Stimulated activated effector memory CD8-positive, alpha-beta T cell treated with anti-CD3 and anti-CD28 coated beads, Interleukin-12 subunit alpha, Interleukin-12 subunit beta, amount 100 ng/mL, for 72 hours (primary cell): ENCODE data around the gene ADGRF5.

Experiments used
- ATAC-seq: fragments of 150-1000 bp; cut with Tn5 transposase; 2 replicates; pipeline ENCODE4 v1.10.0; 2021
- DNase-seq, 2 donors: peaks; one replicate each; pipeline ENCODE4 v3.0.0; 2021 to 2022; ENCODE audit warnings: low spot score in 2 of 2
- H3K27ac Mint-ChIP-seq: one replicate; pipeline ENCODE4 v1.8.0; 2022; ENCODE audit warnings: mild to moderate bottlenecking, mixed read lengths
- H3K36me3 Mint-ChIP-seq: one replicate; pipeline ENCODE4 v1.8.0; 2022; ENCODE audit warnings: mild to moderate bottlenecking, mixed read lengths
- H3K4me1 Mint-ChIP-seq: one replicate; pipeline ENCODE4 v1.8.0; 2022; ENCODE audit warnings: mixed read lengths
- H3K4me3 Mint-ChIP-seq: one replicate; pipeline ENCODE4 v1.8.0; 2022; ENCODE audit warnings: mild to moderate bottlenecking, mixed read lengths
- H3K9me3 Mint-ChIP-seq: one replicate; pipeline ENCODE4 v1.8.0; 2022; ENCODE audit warnings: mixed read lengths

Gene ADGRF5

DNA sequence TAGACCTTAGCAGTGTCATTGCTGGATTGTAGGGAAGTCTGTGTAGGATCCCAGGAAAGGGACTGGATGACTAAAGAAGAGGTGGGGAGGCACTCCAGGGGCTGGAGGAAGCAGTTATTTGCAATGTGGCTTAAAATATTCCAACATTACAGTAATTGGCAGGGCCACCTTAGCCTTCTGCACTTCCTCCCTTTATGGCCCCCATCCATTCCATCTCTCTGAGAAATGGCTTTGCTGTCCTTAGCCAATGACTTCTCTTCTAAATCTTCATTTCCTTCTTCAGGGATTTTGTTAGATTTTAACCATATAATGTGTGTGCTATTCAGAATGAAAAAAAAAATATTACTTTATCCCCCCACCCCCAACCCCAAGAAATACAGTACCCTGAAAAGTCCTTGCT lies 6.4 kb downstream of the ADGRF5 start:
- Mint-ChIP-seq H3K36me3 (no peaks in the 10 kb centered on the region), H3K27ac (no peak overlapping the region), H3K4me3 (no peak overlapping the region), H3K4me1 (no peaks in the 10 kb centered on the region), H3K9me3 (no peaks in the 10 kb centered on the region)
- ATAC-seq: no peak
- DNase-seq: no peak

DNA sequence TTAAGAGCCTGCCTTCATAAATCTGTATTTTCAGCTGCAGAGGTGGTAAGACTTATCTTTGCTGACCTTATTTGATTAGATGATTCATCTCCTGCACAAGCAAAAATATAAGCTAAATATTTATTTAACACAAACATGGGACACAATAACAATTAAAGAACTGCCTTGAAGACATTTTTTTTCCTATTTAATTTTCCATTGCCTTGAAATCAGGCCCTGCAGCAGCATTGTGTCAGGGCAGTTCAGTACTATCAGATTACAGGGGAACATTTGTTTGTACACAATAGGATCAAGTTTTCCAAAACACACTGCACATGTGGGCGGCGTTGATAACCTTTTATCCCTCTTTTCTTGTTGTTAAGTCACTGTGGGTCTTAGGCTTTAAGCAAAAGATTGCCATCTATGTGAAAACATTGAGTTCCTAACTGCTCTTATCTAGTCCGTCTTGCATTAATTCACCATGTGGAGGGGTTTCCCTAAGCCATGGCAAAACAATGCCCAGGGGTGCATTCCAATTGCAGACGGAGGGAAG lies 7.4 kb downstream of the ADGRF5 start:
- Mint-ChIP-seq H3K27ac (no peak overlapping the region), H3K36me3 (no peaks in the 10 kb centered on the region), H3K9me3 (no peaks in the 10 kb centered on the region), H3K4me3 (no peak overlapping the region), H3K4me1 (no peaks in the 10 kb centered on the region)
- DNase-seq: no peak
- no peak for ATAC-seq

DNA sequence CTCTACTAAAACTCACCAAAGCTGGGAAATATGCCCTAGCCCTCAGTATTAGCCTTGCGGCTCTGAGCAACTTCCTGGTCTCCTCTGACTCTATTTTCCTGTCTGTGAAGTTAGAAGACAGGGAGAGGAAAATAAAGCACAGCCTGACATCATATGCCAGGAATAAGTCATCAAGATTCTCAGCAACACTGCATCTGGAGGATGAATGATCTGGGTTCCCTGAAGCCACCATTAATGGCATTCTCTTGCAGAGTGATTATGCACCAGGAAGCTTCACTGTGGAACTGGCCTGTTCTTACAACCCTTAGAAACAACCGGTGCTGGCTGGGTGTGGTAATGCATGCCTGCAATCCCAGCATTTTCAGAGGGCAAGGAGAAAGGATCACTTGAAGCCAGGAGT lies 12.4 kb downstream of the ADGRF5 start:
- Mint-ChIP-seq H3K9me3 (no peaks in the 10 kb centered on the region), H3K27ac (no peak overlapping the region), H3K4me1 (no peaks in the 10 kb centered on the region), H3K4me3 (no peak overlapping the region), H3K36me3 (no peaks in the 10 kb centered on the region)
- ATAC-seq (no peak), DNase-seq (no peak)

- H3K4me3 Mint-ChIP-seq: no peak overlapping the region
- DNase-seq (no peak), ATAC-seq (no peak)
- H3K27ac Mint-ChIP-seq: no peak overlapping the region
- H3K9me3 Mint-ChIP-seq: no peaks in the 10 kb centered on the region
- no peaks in the 10 kb centered on the region for H3K36me3 Mint-ChIP-seq
- H3K4me1 Mint-ChIP-seq: no peaks in the 10 kb centered on the region
Measured at GRCh38 chr6:46906776-46907175, 15.0 kb downstream of the ADGRF5 start.

DNA sequence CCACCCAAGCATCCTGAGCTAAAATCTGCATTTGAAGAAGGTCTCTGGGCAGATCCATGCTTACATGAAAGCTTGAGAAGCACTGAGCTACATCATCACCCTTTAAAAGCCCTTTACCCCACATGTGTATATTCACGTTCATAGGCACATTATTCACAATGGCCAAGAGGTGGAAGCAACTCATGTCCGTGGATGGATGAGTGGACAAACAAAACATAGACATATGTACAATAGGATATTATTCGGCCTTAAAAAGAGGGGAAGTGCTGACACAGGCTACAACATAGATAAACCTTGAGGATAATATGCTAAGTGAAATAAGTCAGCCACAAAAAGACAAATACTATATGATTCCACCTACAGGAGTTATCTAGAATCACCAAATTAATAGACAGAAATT lies 17.6 kb downstream of the ADGRF5 start:
- Mint-ChIP-seq H3K27ac (no peak overlapping the region), H3K36me3 (no peaks in the 10 kb centered on the region), H3K4me3 (no peak overlapping the region), H3K4me1 (no peaks in the 10 kb centered on the region), H3K9me3 (no peaks in the 10 kb centered on the region)
- DNase-seq: no peak
- ATAC-seq: no peak

DNA sequence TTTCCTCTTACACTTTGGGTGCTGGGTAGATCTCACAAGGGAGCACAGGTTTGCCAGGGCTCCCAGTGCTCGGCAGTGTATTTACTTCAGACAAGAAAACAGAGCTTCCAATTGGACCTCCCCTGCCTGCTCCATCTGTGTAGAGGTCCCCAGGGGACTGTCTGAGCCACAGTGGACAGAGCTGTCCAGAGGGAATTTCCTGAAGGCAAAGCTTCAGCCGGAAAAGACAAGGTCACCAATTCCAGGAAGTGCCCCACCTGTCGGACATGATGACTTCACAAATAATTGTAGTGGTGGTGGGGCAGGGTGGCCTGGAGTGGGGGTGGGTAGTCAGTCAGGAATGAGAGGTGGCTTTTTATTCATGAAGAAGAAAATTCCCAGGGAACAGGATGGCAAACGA lies 18.6 kb downstream of the ADGRF5 start:
- no peak for DNase-seq
- Mint-ChIP-seq H3K27ac (no peak overlapping the region), H3K36me3 (no peaks in the 10 kb centered on the region), H3K4me1 (no peaks in the 10 kb centered on the region), H3K4me3 (no peak overlapping the region), H3K9me3 (no peaks in the 10 kb centered on the region)
- ATAC-seq: no peak

DNA sequence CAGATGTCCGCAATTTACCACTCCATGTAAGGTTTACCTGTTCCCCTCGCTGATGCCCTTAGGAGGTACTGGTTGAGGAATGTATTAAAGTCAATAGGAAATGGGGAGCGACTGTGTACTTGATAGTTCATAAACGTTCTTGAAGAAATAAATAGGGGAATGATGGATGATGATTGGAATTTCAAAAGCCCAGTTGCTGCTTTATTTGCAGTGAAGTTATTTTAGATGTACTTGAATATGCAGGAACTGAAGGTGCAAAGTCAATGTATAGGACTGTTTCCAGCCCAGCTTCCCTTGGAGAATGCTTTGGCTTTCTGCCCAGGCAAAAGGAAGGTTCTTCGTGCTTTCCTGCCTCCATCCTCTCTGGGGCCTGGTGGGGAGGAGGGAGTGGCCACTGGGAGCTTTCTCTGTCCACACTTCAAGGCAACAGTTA lies 19.8 kb downstream of the ADGRF5 start:
- Mint-ChIP-seq H3K4me3 (no peak overlapping the region), H3K27ac (no peak overlapping the region), H3K4me1 (no peaks in the 10 kb centered on the region), H3K9me3 (no peaks in the 10 kb centered on the region), H3K36me3 (no peaks in the 10 kb centered on the region)
- no peak for DNase-seq
- no peak for ATAC-seq

DNA sequence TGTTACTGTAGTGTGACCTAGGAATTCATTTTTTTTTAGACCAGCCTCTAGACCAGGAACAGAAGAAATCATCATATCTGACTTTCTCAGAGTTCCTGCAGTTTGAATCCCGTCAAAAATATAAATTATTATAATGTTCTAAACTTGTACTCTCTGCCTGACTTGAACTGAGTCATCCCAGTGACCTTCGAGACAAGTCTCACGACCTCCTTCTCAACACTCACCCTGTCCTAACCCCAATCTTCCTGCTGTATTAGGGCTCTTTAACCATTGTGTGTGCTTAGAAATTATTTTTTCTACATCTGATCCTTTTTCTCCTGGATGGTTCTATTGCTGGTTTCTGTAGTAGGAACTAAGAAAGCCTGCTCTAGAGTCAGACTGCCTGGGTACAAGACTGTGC lies 21.5 kb downstream of the ADGRF5 start:
- no peaks in the 10 kb centered on the region for H3K9me3 Mint-ChIP-seq
- H3K27ac Mint-ChIP-seq: no peak overlapping the region
- ATAC-seq (no peak), DNase-seq (no peak)
- no peaks in the 10 kb centered on the region for H3K4me1 Mint-ChIP-seq
- H3K4me3 Mint-ChIP-seq: no peak overlapping the region
- H3K36me3 Mint-ChIP-seq: no peaks in the 10 kb centered on the region

GRCh38 chr6:46899659-46900058 lies 22.1 kb downstream of the ADGRF5 start:
- Mint-ChIP-seq H3K4me1 (no peaks in the 10 kb centered on the region), H3K36me3 (no peaks in the 10 kb centered on the region), H3K9me3 (no peaks in the 10 kb centered on the region), H3K4me3 (no peak overlapping the region), H3K27ac (no peak overlapping the region)
- no peak for ATAC-seq
- no peak for DNase-seq

GRCh38 chr6:46898006-46898405 lies 23.7 kb downstream of the ADGRF5 start:
- Mint-ChIP-seq H3K9me3 (no peaks in the 10 kb centered on the region), H3K36me3 (no peaks in the 10 kb centered on the region), H3K4me3 (no peak overlapping the region), H3K27ac (no peak overlapping the region), H3K4me1 (no peaks in the 10 kb centered on the region)
- ATAC-seq: no peak
- DNase-seq: no peak

GRCh38 chr6:46896871-46897270 lies 24.9 kb downstream of the ADGRF5 start:
- Mint-ChIP-seq H3K4me1 (no peaks in the 10 kb centered on the region), H3K27ac (no peak overlapping the region), H3K36me3 (no peaks in the 10 kb centered on the region), H3K4me3 (no peak overlapping the region), H3K9me3 (no peaks in the 10 kb centered on the region)
- no peak for DNase-seq
- no peak for ATAC-seq

DNA sequence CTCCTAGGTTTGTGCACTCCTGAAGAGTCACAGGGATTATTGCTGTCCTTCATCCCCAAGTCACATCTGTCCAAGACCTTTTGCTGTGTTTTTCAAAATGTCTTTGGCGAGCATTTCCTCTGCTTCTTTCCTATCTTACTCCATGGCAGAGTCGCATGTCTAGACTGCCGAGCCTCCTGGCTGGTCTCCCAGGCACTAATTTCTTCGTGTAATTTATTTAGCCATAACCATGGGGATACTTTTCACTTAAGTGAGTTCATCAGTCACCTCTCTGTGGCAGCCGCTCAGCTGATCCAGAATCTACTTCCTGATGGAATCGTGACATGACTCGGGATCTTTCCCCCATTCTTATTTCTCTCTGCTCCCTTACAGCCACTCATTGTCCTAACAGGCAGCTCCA lies 25.8 kb downstream of the ADGRF5 start:
- H3K27ac Mint-ChIP-seq: no peak overlapping the region
- DNase-seq (no peak), ATAC-seq (no peak)
- no peaks in the 10 kb centered on the region for H3K9me3 Mint-ChIP-seq
- no peaks in the 10 kb centered on the region for H3K36me3 Mint-ChIP-seq
- H3K4me1 Mint-ChIP-seq: no peaks in the 10 kb centered on the region
- no peak overlapping the region for H3K4me3 Mint-ChIP-seq

- no peak overlapping the region for H3K4me3 Mint-ChIP-seq
- H3K9me3 Mint-ChIP-seq: no peaks in the 10 kb centered on the region
- no peaks in the 10 kb centered on the region for H3K36me3 Mint-ChIP-seq
- DNase-seq (no peak), ATAC-seq (no peak)
- H3K4me1 Mint-ChIP-seq: no peaks in the 10 kb centered on the region
- H3K27ac Mint-ChIP-seq: no peak overlapping the region
Measured at GRCh38 chr6:46894433-46894832, 27.3 kb downstream of the ADGRF5 start.

- DNase-seq (no peak), ATAC-seq (no peak)
- no peaks in the 10 kb centered on the region for H3K36me3 Mint-ChIP-seq
- H3K27ac Mint-ChIP-seq: no peak overlapping the region
- H3K4me3 Mint-ChIP-seq: no peak overlapping the region
- H3K9me3 Mint-ChIP-seq: no peaks in the 10 kb centered on the region
- H3K4me1 Mint-ChIP-seq: no peaks in the 10 kb centered on the region
Measured at GRCh38 chr6:46893648-46894047, 28.1 kb downstream of the ADGRF5 start.

DNA sequence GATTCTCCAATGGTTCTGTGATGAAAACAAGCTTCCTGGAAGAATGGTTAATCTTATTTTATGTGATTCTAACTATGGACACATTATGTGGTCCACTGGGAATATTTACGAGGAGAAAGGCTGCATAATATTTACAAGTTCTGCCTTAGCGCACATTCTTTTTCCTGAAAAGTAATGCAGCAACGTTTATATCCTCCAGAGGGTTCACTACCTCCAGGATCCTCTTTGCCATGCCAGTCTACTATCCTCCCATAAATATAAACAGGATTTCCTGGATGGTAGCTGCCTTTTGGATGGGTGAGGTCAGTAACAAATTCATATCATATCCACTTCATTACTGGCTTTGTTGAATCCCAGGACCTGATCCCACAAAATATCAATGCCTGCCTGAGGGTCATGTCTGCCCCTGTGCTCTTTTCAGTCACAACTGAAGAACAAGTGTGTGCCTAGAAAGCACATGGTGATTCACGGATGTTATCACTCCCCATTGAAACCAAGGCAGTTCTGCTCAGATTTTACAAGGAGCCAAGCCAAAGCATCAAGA lies 30.4 kb downstream of the ADGRF5 start:
- ATAC-seq (no peak), DNase-seq (no peak)
- H3K36me3 Mint-ChIP-seq: no peaks in the 10 kb centered on the region
- no peak overlapping the region for H3K27ac Mint-ChIP-seq
- no peaks in the 10 kb centered on the region for H3K4me1 Mint-ChIP-seq
- H3K9me3 Mint-ChIP-seq: no peaks in the 10 kb centered on the region
- no peak overlapping the region for H3K4me3 Mint-ChIP-seq

DNA sequence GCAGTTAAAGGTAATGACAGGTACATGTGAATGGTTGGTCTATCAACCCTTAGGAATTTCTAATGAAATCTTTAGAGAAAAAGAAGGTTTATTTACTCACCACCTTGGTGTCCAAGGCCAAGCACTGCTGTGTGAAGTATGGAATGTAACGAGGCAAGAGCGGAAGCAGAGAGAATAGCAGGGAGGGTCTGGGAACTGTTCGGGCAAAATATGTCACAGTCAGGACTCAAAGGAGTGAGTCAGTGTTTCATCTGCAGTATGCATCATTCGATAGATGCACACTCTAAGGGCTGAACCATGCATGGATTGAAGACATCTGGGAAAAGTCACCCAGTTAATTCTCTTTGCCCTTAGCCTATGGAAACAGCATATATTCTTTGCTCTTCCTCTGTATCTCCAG lies 33.2 kb downstream of the ADGRF5 start:
- no peak for DNase-seq
- ATAC-seq: no peak
- H3K4me1 Mint-ChIP-seq: no peaks in the 10 kb centered on the region
- H3K36me3 Mint-ChIP-seq: no peaks in the 10 kb centered on the region
- no peak overlapping the region for H3K27ac Mint-ChIP-seq
- no peaks in the 10 kb centered on the region for H3K9me3 Mint-ChIP-seq
- no peak overlapping the region for H3K4me3 Mint-ChIP-seq

DNA sequence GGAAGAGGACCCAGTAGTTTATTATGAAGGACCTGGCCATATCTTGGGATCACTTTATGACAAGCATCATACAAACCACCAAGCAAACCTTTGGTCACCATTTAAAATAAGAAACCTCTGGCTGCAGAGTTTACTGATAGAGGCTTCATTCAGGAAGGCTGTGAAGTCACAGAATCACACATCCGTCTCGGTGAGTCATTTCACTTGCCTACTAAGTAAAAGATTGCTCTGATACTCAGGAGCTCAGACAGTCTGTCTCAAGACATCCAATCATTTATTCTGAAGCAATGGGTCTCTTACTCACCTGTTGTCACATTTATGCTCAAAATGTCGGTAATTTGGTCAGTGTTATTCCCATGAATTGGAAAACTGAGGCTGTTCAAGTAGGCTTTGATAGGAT lies 33.7 kb downstream of the ADGRF5 start:
- DNase-seq: no peak
- H3K4me1 Mint-ChIP-seq: no peaks in the 10 kb centered on the region
- ATAC-seq: peak; percentile 16
- H3K27ac Mint-ChIP-seq: no peak overlapping the region
- no peak overlapping the region for H3K4me3 Mint-ChIP-seq
- H3K36me3 Mint-ChIP-seq: no peaks in the 10 kb centered on the region
- no peaks in the 10 kb centered on the region for H3K9me3 Mint-ChIP-seq
